ENCODE measurements around the gene PF4V1.

GRCh38 chr4:73885574-73886267, 32.6 kb downstream of the PF4V1 start:
- TF ChIP-seq CTCF (IDR thresholded peaks at IDR 0.05) (no peak), POLR2A (IDR thresholded peaks at IDR 0.05) (no peak)

All from thyroid gland (tissue), 4 donors.